ENCODE measurements around the gene ISOC2.

Gene ISOC2

GRCh38 chr19:55495646-55496349, 34.4 kb upstream of the ISOC2 start:
- TF ChIP-seq CTCF (IDR thresholded peaks at IDR 0.05; ENCODE audit: low read depth, low read length) = no peak
- no peak for TF ChIP-seq MAX (IDR thresholded peaks at IDR 0.05; ENCODE audit: low read depth, low read length)
- TF ChIP-seq POLR2A (IDR thresholded peaks at IDR 0.05; ENCODE audit: extremely low read depth, insufficient read length) = no peak
- no peak for TF ChIP-seq MYC (IDR thresholded peaks at IDR 0.05; ENCODE audit: low read depth, low read length)
- DNase-seq (ENCODE audit: low read depth) = no peak
- H3K4me3 ChIP-seq (ENCODE audit: low read depth, low read length) = no peak overlapping the region

- DNase-seq (ENCODE audit: low read depth) = peak; percentile 60
- H3K4me3 ChIP-seq (ENCODE audit: low read depth, low read length) = peak overlapping the region; percentile 16
These were observed 32.8 kb upstream of the ISOC2 start for GRCh38 chr19:55494172-55494761.

DNA sequence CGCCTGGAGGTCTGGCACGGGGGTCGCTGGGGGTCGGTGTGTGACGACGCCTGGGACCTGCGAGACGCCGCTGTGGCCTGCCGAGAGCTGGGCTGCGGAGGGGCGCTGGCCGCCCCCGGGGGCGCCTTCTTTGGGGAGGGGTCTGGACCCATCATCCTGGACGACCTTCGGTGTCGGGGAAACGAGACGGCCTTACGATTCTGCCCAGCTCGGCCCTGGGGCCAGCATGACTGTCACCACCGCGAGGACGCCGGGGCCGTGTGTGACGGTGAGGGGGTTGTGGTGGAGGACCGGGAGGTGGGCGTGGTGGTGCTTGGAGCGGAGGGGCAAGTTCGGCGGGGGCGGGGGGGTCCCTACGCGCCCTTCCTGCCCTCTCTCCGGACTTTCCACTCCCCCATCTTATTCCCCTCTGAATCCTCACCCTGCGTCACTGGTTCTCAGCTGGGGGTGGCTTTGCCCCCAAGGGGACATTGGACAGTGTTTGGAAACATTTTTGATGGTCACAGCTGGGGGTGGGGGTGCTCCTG, 32.3 kb upstream of the ISOC2 start:
- no peak for DNase-seq (ENCODE audit: low read depth)
- no peak overlapping the region for H3K4me3 ChIP-seq (ENCODE audit: low read depth, low read length)
- no peak for TF ChIP-seq MYC (IDR thresholded peaks at IDR 0.05; ENCODE audit: low read depth, low read length)
- TF ChIP-seq CTCF (IDR thresholded peaks at IDR 0.05; ENCODE audit: low read depth, low read length) = no peak
- TF ChIP-seq MAX (IDR thresholded peaks at IDR 0.05; ENCODE audit: low read depth, low read length) = no peak
- no peak for TF ChIP-seq POLR2A (IDR thresholded peaks at IDR 0.05; ENCODE audit: extremely low read depth, insufficient read length)

More at GRCh38 chr19:55494172-55494761, 32.8 kb upstream of the ISOC2 start:
- no peak for TF ChIP-seq MAX (IDR thresholded peaks at IDR 0.05; ENCODE audit: low read depth, low read length)
- TF ChIP-seq MYC (IDR thresholded peaks at IDR 0.05; ENCODE audit: low read depth, low read length) = no peak
- no peak for TF ChIP-seq POLR2A (IDR thresholded peaks at IDR 0.05; ENCODE audit: extremely low read depth, insufficient read length)
- no peak for TF ChIP-seq CTCF (IDR thresholded peaks at IDR 0.05; ENCODE audit: low read depth, low read length)

GRCh38 chr19:55493052-55493644, 31.7 kb upstream of the ISOC2 start:
- DNase-seq (ENCODE audit: low read depth) = no peak
- no peak for TF ChIP-seq CTCF (IDR thresholded peaks at IDR 0.05; ENCODE audit: low read depth, low read length)
- TF ChIP-seq POLR2A (IDR thresholded peaks at IDR 0.05; ENCODE audit: extremely low read depth, insufficient read length) = no peak
- no peak overlapping the region for H3K4me3 ChIP-seq (ENCODE audit: low read depth, low read length)

GRCh38 chr19:55492362-55492944, 31.0 kb upstream of the ISOC2 start:
- H3K4me3 ChIP-seq (ENCODE audit: low read depth, low read length) = no peak overlapping the region
- no peak for TF ChIP-seq MYC (IDR thresholded peaks at IDR 0.05; ENCODE audit: low read depth, low read length)
- TF ChIP-seq POLR2A (IDR thresholded peaks at IDR 0.05; ENCODE audit: extremely low read depth, insufficient read length) = no peak
- TF ChIP-seq MAX (IDR thresholded peaks at IDR 0.05; ENCODE audit: low read depth, low read length) = no peak
- no peak for TF ChIP-seq CTCF (IDR thresholded peaks at IDR 0.05; ENCODE audit: low read depth, low read length)
- no peak for DNase-seq (ENCODE audit: low read depth)

Data from NB4 (cell line).